Right lobe of liver (tissue), 6 donors: ENCODE measurements around the gene ANKRD27. TPM values are rescaled to one million over a fixed set of nuclear protein-coding genes. Genes with fewer than 3 reads are reported as not detected.
"Not testable (repeated sequence)": the region's sequence is repeated elsewhere in the genome, so short reads cannot be mapped to it uniquely, and the experiment has no call there.

Source experiments
- ATAC-seq, 4 donors: fragments of 200-7000 bp; cut with Tn5 transposase; one replicate each; pipeline ENCODE4 v1.9.1; 2020; ENCODE audit warnings: mild to moderate bottlenecking in 4 of 4, moderate library complexity in 4 of 4
- DNase-seq, 3 donors: peaks; one replicate each; pipeline ENCODE4 v3.0.0-alpha.2; 2020
- H3K27ac ChIP-seq, 3 donors: fragments of 200-600 bp; one replicate each; pipeline ENCODE4 v1.8.0; 2022
- H3K27me3 ChIP-seq, 2 donors: fragments of 200-600 bp; one replicate each; pipeline ENCODE4 v1.8.0; 2022
- H3K36me3 ChIP-seq, 4 donors: fragments of 200-600 bp; sonication (generic) in 1 of 4; one replicate each; pipeline versions ENCODE4 v1.5.1 to v1.8.0; 2017 to 2022; ENCODE audit warnings: control low read depth in 1 of 4
- H3K4me1 ChIP-seq, 4 donors: fragments of 200-600 bp; sonication (generic) in 1 of 4; one replicate each; pipeline versions ENCODE4 v1.5.1 to v1.8.0; 2017 to 2022; ENCODE audit warnings: control low read depth in 1 of 4
- H3K4me3 ChIP-seq, 3 donors: fragments of 200-600 bp; one replicate each; pipeline ENCODE4 v1.8.0; 2022
- H3K9me3 ChIP-seq, 4 donors: fragments of 200-600 bp; sonication (generic) in 1 of 4; one replicate each; pipeline versions ENCODE4 v1.5.1 to v1.8.0; 2017 to 2022; ENCODE audit warnings: control low read depth in 1 of 4
- CTCF ChIP-seq, 4 donors: fragments of 200-600 bp in 3 of 4; fragments of 450-650 bp in 1 of 4; IDR thresholded peaks; one replicate each; pipeline versions ENCODE4 v1.5.1 to v1.8.0; 2016 to 2022; ENCODE audit warnings: antibody characterized with exemption in 4 of 4, mild to moderate bottlenecking in 2 of 4
- POLR2A ChIP-seq: fragments of 450-650 bp; IDR thresholded peaks from one replicate; pipeline ENCODE4 v1.6.1; 2017; ENCODE audit warnings: antibody characterized with exemption, mild to moderate bottlenecking
- WGBS: methylation state at CpG from one replicate; pipeline ENCODE4 v1.1.6; 2018; ENCODE audit warnings: low coverage, low lambda C conversion rate; ENCODE audit not compliant: insufficient coverage; ENCODE audit errors: missing lambda C conversion rate; 5-methylcytosine and 5-hydroxymethylcytosine counted together
- intact Hi-C, 2 donors: fragments of 100-400 bp; cut with DNase I; formaldehyde crosslinking; loops; one replicate each; pipeline versions ENCODE4 v1.11.2 to v1.14.1; 2022
- total RNA-seq, 6 experiments: library from RNA; depleted of rRNA in 2 of 6; stranded (reverse); fragments of >200 nt in 2 of 6; fragmentation: NEBNext Ultra II Directional in 3 of 6; extraction: Animal tissue kit (Norgen Biotek cat#: 25700) in 3 of 6; gene quantifications; one replicate each; pipeline versions ENCODE4 v1.1.0 to v1.2.4, GENCODE V29; 2016 to 2023
- donor health status: DM: no; HTN: yes; CAD: no.
- donor health status: DM: no; HTN: no; CAD: no.
- donor health status: DM: no; HTN: no; CAD: no.
- donor health status: DM: no; HTN: yes; CAD: no.
- donor health status: DM: no; HTN: yes; CAD: no.

Gene ANKRD27
- total RNA-seq, 6 experiments from 2014 or later, result 7.6 to 12.5 (median 9.0) TPM

DNA sequence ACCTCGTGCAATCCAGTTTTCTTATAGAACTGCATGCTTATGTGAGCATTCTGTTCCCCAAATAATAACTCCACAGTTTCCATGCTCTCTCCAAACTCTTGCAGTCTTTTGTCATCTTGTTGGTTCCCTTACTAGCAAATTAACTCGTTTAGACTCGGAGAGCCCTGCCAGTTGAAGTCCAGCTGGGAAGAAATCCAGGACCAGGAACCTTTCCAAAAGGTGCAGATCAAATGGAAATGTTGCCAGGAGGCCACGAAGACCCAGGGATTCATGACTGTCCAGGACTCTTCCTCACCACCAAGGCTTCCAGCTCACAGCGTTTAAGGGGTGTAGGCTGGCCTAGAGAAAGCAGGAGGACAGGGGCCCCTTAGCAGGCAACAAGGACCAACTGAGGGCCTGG is 42.5 kb upstream of the ANKRD27 start:
- WGBS, result 51% methylated on average over 4 of the region's 5 CpGs
- H3K27me3 ChIP-seq, result no peaks in the 10 kb centered on the region
- intact Hi-C loops, result no loop called here
- H3K36me3 ChIP-seq, result peaks cover 0 to 8% (median 4%) of the 10 kb centered on the region in 4 donors
- H3K4me3 ChIP-seq, result no peak overlapping the region
- TF ChIP-seq CTCF (IDR thresholded peaks at IDR 0.05) (no peak), POLR2A (no peak)
- DNase-seq (no peak), ATAC-seq (peak in 1 of 4 donors; percentile 26)
- H3K4me1 ChIP-seq, result no peaks in the 10 kb centered on the region
- no peaks in the 10 kb centered on the region for H3K9me3 ChIP-seq
- no peak overlapping the region for H3K27ac ChIP-seq

DNA sequence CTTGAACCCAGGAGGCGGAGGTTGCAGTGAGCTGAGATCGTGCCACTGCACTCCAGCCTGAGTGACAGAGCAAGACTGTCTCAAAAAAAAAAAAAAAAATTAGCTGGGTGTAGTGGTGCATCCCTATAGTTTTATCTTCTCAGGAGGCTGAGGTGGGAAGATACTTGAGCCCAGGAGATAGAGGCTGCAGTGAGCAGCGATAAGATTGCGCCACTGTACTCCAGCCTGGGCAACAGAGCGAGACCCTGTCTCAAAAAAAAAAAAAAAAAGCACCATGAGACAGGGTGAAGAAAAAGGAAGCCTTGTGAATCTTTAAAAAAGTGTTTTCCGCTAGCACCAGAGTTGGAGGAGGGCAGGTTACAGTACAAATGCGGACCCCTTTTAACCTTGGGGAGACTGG is 41.2 kb upstream of the ANKRD27 start:
- not testable (repeated sequence) for ATAC-seq, H3K9me3 ChIP-seq

GRCh38 chr19:32711747-32712146 is 36.8 kb upstream of the ANKRD27 start:
- peaks cover 0 to 22% (median 6%) of the 10 kb centered on the region in 4 donors for H3K36me3 ChIP-seq
- intact Hi-C loops, result no loop called here
- H3K4me3 ChIP-seq, result no peak overlapping the region
- H3K27me3 ChIP-seq, result no peaks in the 10 kb centered on the region
- no peaks in the 10 kb centered on the region for H3K9me3 ChIP-seq
- WGBS, result 98% methylated on average over 4 of the region's 6 CpGs
- DNase-seq, result no peak
- no peaks in the 10 kb centered on the region for H3K4me1 ChIP-seq
- TF ChIP-seq CTCF (IDR thresholded peaks at IDR 0.05) (no peak), POLR2A (no peak)
- no peak for ATAC-seq
- no peak overlapping the region for H3K27ac ChIP-seq

More for the DNA sequence above, 41.2 kb upstream of the ANKRD27 start:
- H3K27me3 ChIP-seq, H3K27ac ChIP-seq, DNase-seq, intact Hi-C loops, H3K4me3 ChIP-seq, H3K4me1 ChIP-seq: not testable (repeated sequence)
- 100% methylated on average over 6 of the region's 7 CpGs for WGBS
- H3K36me3 ChIP-seq, result peaks cover 0 to 17% (median 4%) of the 10 kb centered on the region in 4 donors

- DNase-seq (no peak), ATAC-seq (no peak)
- Histone ChIP-seq H3K27me3 (no peaks in the 10 kb centered on the region), H3K36me3 (peaks cover 0 to 22% (median 7%) of the 10 kb centered on the region in 4 donors), H3K9me3 (peaks cover 0 to 6% (median 1%) of the 10 kb centered on the region in 4 donors), H3K27ac (no peak overlapping the region), H3K4me3 (no peak overlapping the region), H3K4me1 (no peaks in the 10 kb centered on the region)
- 79% methylated on average over 5 of the region's 5 CpGs for WGBS
- no peak for TF ChIP-seq POLR2A
- no peak for TF ChIP-seq CTCF (IDR thresholded peaks at IDR 0.05)
- intact Hi-C loops, result no loop called here
These were observed 34.1 kb upstream of the ANKRD27 start for GRCh38 chr19:32709032-32709431.

DNA sequence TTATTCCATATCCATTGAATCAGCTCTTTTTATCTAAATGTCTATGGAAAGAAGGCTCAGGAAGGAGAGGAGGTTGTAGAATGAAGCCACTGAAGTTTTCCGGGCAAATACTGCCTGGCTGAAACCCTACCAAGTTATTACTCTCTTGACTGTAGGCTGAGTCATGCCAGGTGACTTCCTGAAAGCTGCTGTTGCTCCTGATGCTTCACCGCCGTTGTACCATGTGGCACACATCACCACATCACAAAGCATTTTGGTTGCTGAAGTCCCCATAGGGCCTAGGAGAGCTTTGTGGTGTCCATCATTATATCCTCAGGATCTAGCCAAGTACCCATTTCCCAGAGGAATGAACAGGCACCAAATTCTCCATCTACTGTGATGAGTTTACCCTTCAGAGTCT is 33.5 kb upstream of the ANKRD27 start:
- Histone ChIP-seq H3K9me3 (peaks cover 0 to 11% (median 1%) of the 10 kb centered on the region in 4 donors), H3K27ac (no peak overlapping the region), H3K36me3 (peaks cover 0 to 18% (median 6%) of the 10 kb centered on the region in 4 donors), H3K4me3 (no peak overlapping the region), H3K4me1 (no peaks in the 10 kb centered on the region), H3K27me3 (no peaks in the 10 kb centered on the region)
- intact Hi-C loops, result no loop called here
- TF ChIP-seq POLR2A (no peak), CTCF (IDR thresholded peaks at IDR 0.05) (no peak)
- DNase-seq (no peak), ATAC-seq (no peak)
- 51% methylated on average over 3 of the region's 3 CpGs for WGBS

GRCh38 chr19:32704006-32704405 is 29.0 kb upstream of the ANKRD27 start:
- WGBS, result 94% methylated on average over 2 of the region's 2 CpGs
- H3K36me3 ChIP-seq, result not testable (repeated sequence)
- peaks cover 0 to 11% (median 1%) of the 10 kb centered on the region in 4 donors for H3K9me3 ChIP-seq

More at GRCh38 chr19:32704006-32704405, 29.0 kb upstream of the ANKRD27 start:
- ATAC-seq, intact Hi-C loops, H3K27ac ChIP-seq, H3K4me1 ChIP-seq, DNase-seq, H3K4me3 ChIP-seq, H3K27me3 ChIP-seq: not testable (repeated sequence)
